ENCODE measurements around the gene ZFP3. TPM values are rescaled to one million over a fixed set of nuclear protein-coding genes. Genes with fewer than 3 reads are reported as not detected.

Gene ZFP3
- total and polyA plus RNA-seq, 8 donors: 1.7 to 15.2 (median 4.6) TPM

DNA sequence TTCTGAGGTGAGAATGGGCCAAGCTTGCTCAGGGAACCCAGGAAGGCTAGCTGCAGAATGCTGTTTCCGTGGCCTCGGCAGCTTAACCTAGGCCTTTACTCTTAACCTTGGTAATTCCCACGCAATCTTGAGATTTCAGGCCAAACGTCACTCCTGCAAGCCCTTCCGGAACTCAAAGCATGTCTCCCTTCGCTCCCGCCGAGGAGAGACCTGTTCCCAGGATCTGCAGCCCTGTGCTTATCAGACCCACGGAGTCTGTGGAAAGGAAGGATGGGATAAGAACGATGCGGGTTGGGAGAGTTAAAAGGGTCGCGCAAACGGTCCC lies 524 bp upstream of the ZFP3 start:
- 23 to 37% (median 29%) methylated on average over 14 of the region's 14 CpGs for WGBS, 5 donors
- DNase-seq: no peak
- peaks cover 0 to 10% (median under 1%) of the 10 kb centered on the region in 4 donors for H3K9me3 ChIP-seq
- TF ChIP-seq POLR2AphosphoS5 (IDR thresholded peaks at IDR 0.05): no peak
- TF ChIP-seq POLR2A (IDR thresholded peaks at IDR 0.05): no peak
- TF ChIP-seq, protein P1, sequence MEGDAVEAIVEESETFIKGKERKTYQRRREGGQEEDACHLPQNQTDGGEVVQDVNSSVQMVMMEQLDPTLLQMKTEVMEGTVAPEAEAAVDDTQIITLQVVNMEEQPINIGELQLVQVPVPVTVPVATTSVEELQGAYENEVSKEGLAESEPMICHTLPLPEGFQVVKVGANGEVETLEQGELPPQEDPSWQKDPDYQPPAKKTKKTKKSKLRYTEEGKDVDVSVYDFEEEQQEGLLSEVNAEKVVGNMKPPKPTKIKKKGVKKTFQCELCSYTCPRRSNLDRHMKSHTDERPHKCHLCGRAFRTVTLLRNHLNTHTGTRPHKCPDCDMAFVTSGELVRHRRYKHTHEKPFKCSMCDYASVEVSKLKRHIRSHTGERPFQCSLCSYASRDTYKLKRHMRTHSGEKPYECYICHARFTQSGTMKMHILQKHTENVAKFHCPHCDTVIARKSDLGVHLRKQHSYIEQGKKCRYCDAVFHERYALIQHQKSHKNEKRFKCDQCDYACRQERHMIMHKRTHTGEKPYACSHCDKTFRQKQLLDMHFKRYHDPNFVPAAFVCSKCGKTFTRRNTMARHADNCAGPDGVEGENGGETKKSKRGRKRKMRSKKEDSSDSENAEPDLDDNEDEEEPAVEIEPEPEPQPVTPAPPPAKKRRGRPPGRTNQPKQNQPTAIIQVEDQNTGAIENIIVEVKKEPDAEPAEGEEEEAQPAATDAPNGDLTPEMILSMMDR (IDR thresholded peaks at IDR 0.05): no peak
- no peak for TF ChIP-seq EP300 (IDR thresholded peaks at IDR 0.05)
- intact Hi-C loops (cut with DNase I; ENCODE audit: low total_unique reads): no loop called here
- H3K27ac ChIP-seq: peak overlapping the region; percentile 79 to 88 (median 82)
- H3K4me1 ChIP-seq: peaks cover 16 to 29% (median 21%) of the 10 kb centered on the region in 4 donors
- peaks cover 0 to 17% (median 5%) of the 10 kb centered on the region in 4 donors for H3K36me3 ChIP-seq
- no peaks in the 10 kb centered on the region for H3K27me3 ChIP-seq
- peak overlapping the region; percentile 71 to 94 (median 84) for H3K4me3 ChIP-seq

DNA sequence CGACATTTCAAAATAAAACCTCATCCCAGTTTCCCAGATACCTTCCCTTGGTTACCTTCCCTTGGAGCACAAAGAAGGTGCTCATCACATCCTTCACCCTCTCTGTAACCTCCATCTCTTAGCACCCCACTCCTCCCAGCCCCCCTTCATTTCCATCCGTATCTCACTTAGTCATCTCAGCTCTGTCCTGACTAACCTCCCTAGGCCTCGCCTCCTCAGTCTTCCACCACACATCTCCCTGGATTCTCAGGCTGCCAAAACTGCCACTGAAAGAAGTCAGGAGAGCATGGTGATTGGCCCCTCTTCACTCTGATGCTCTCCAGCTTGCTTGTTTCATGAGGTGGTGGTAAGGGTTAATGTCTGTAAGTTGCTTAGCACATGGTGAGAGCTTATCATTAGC lies 2.3 kb downstream of the ZFP3 start:
- H3K4me3 ChIP-seq: no peak overlapping the region
- peaks cover 0 to 36% (median 18%) of the 10 kb centered on the region in 4 donors for H3K9me3 ChIP-seq
- peaks cover 16 to 29% (median 21%) of the 10 kb centered on the region in 4 donors for H3K4me1 ChIP-seq
- DNase-seq: no peak
- TF ChIP-seq, protein P1 (IDR thresholded peaks at IDR 0.05): no peak
- no peak for TF ChIP-seq EP300 (IDR thresholded peaks at IDR 0.05)
- no peak for TF ChIP-seq POLR2AphosphoS5 (IDR thresholded peaks at IDR 0.05)
- no peak for TF ChIP-seq POLR2A (IDR thresholded peaks at IDR 0.05)
- WGBS, 5 donors: 88 to 96% (median 91%) methylated on average over 3 of the region's 3 CpGs
- H3K27ac ChIP-seq: no peak overlapping the region
- H3K36me3 ChIP-seq: peaks cover 0 to 42% (median 23%) of the 10 kb centered on the region in 4 donors
- H3K27me3 ChIP-seq: no peaks in the 10 kb centered on the region
- intact Hi-C loops (cut with DNase I; ENCODE audit: low total_unique reads): no loop called here

DNA sequence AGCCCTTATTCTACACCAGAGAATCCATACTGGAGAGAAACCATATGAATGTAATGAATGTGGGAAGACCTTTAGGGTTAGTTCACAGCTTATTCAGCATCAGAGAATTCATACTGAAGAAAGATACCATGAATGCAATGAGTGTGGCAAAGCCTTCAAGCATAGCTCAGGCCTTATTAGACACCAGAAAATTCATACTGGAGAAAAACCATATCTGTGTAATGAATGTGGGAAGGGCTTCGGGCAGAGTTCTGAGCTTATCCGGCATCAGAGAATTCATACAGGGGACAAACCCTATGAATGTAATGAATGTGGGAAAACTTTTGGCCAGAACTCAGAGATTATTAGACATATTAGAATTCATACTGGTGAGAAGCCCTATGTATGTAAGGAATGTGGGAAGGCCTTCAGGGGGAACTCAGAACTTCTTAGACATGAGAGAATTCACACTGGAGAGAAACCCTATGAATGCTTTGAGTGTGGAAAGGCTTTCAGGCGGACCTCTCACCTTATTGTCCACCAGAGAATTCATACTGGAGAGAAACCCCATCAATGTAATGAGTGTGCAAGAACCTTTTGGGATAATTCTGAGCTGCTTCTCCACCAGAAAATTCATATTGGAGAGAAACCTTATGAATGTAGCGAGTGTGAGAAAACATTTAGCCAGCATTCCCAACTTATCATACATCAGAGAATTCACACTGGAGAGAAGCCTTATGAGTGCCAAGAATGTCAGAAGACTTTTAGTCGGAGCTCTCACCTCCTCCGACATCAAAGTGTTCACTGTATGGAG lies 14.1 kb downstream of the ZFP3 start:
- peaks cover 0 to 9% (median 7%) of the 10 kb centered on the region in 4 donors for H3K4me1 ChIP-seq
- no peak for DNase-seq
- TF ChIP-seq, protein P1 (IDR thresholded peaks at IDR 0.05): no peak
- no peak for TF ChIP-seq EP300 (IDR thresholded peaks at IDR 0.05)
- no peak for TF ChIP-seq POLR2AphosphoS5 (IDR thresholded peaks at IDR 0.05)
- no peak for TF ChIP-seq POLR2A (IDR thresholded peaks at IDR 0.05)
- intact Hi-C loops (cut with DNase I; ENCODE audit: low total_unique reads): no loop called here
- H3K9me3 ChIP-seq: peaks cover 78 to 100% (median 99%) of the 10 kb centered on the region in 4 donors
- H3K4me3 ChIP-seq: no peak overlapping the region
- 97 to 100% (median 98%) methylated on average over 6 of the region's 6 CpGs for WGBS, 5 donors
- H3K36me3 ChIP-seq: peaks cover 46 to 69% (median 61%) of the 10 kb centered on the region in 4 donors
- H3K27me3 ChIP-seq: peaks cover 0 to 8% (median 7%) of the 10 kb centered on the region in 3 donors
- no peak overlapping the region for H3K27ac ChIP-seq

DNA sequence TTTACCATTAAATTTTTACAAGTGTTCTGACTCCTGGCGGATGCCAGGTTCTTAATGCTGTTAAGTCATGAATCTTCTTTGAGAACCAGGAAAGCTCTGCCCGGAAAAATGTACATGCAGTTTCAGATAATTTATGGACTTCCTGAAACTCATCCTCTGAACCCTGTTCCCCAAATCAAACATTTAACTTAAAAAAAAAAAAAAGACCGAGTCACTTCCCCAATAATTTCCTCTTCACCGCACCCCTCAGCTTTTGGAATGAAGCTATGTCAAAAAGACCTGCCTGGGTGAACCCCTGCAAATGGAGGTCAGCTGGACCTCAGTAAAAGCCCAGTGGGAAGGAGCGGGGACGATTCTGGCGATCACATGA lies 18.4 kb downstream of the ZFP3 start:
- Histone ChIP-seq H3K36me3 (peaks cover 8 to 26% (median 18%) of the 10 kb centered on the region in 4 donors), H3K4me1 (peaks cover 0 to 13% (median 11%) of the 10 kb centered on the region in 4 donors), H3K27ac (peak overlapping the region in 2 of 5 donors; percentile 55 to 56), H3K9me3 (peaks cover 44 to 62% (median 62%) of the 10 kb centered on the region in 4 donors), H3K4me3 (peak overlapping the region; percentile 37 to 54 (median 50)), H3K27me3 (peaks cover 0 to 12% (median 7%) of the 10 kb centered on the region in 3 donors)
- no peak for DNase-seq
- TF ChIP-seq EP300 (IDR thresholded peaks at IDR 0.05) (no peak), POLR2AphosphoS5 (IDR thresholded peaks at IDR 0.05) (no peak), POLR2A (IDR thresholded peaks at IDR 0.05) (no peak)
- TF ChIP-seq, protein P1 (IDR thresholded peaks at IDR 0.05): no peak
- WGBS, 5 donors: 17 to 25% (median 20%) methylated on average over 7 of the region's 7 CpGs
- intact Hi-C loops (cut with DNase I; ENCODE audit: low total_unique reads): no loop called here

All from stomach (tissue), 9 donors.